Breast epithelium (tissue), 4 donors: Measurements from ENCODE around the gene PDGFB. TPM values are rescaled to one million over a fixed set of nuclear protein-coding genes. Genes with fewer than 3 reads are reported as not detected.

Experiments
- DNase-seq, 2 donors: peaks; one replicate each; pipeline ENCODE4 v3.0.0-alpha.2; 2019; ENCODE audit warnings: low spot score in 2 of 2
- H3K27ac ChIP-seq, 2 donors: fragments of 200-600 bp; sonication (generic) in 1 of 2; one replicate each; pipeline ENCODE4 v1.5.1; 2016 to 2019; ENCODE audit warnings: mild to moderate bottlenecking in 1 of 2
- H3K27me3 ChIP-seq, 2 donors: fragments of 200-600 bp; sonication (generic) in 1 of 2; one replicate each; pipeline versions ENCODE4 v1.5.1 to v1.6.0; 2017 to 2019; ENCODE audit warnings: control low read depth in 1 of 2, mild to moderate bottlenecking in 1 of 2
- H3K36me3 ChIP-seq: fragments of 200-600 bp; one replicate; pipeline ENCODE4 v1.5.1; 2019
- H3K4me1 ChIP-seq, 2 donors: fragments of 200-600 bp; sonication (generic); one replicate each; pipeline ENCODE4 v1.5.1; 2016 to 2019; ENCODE audit warnings: control low read depth in 1 of 2
- H3K4me3 ChIP-seq, 3 donors: fragments of 200-600 bp; sonication (generic); 1 replicate in 2 of 3; 2 replicates in 1 of 3; pipeline ENCODE4 v1.5.1; 2016 to 2019; ENCODE audit warnings: mild to moderate bottlenecking in 3 of 3, moderate library complexity in 2 of 3
- H3K9me3 ChIP-seq, 2 donors: fragments of 200-600 bp; sonication (generic) in 1 of 2; one replicate each; pipeline ENCODE4 v1.5.1; 2016 to 2019; ENCODE audit warnings: control low read depth in 1 of 2
- CTCF ChIP-seq, 3 donors: fragments of 450-650 bp; IDR thresholded peaks; one replicate each; pipeline ENCODE4 v1.5.1; 2016 to 2017; ENCODE audit warnings: antibody characterized with exemption in 3 of 3, mild to moderate bottlenecking in 3 of 3, moderate library complexity in 3 of 3
- POLR2A ChIP-seq: fragments of 450-650 bp; IDR thresholded peaks from one replicate; pipeline ENCODE4 v1.6.1; 2016; ENCODE audit warnings: antibody characterized with exemption, mild to moderate bottlenecking, moderate library complexity
- POLR2AphosphoS5 ChIP-seq, 3 donors: sonication (generic); formaldehyde crosslinking; IDR thresholded peaks; one replicate each; pipeline ENCODE4 v1.6.1; 2017; ENCODE audit warnings: antibody characterized with exemption in 3 of 3
- intact Hi-C: fragments of 100-400 bp; cut with DNase I; formaldehyde crosslinking; loops from one replicate; pipeline ENCODE4 v1.15.1; 2023; ENCODE audit warnings: low total_unique reads
- total RNA-seq, 3 donors: library from RNA; depleted of rRNA; stranded (reverse); fragments of >200 nt; gene quantifications; one replicate each; pipeline ENCODE4 v1.1.0, GENCODE V29; 2016

The PDGFB gene
- total RNA-seq, 3 donors from 2014 or later, result 5.3 to 11.1 (median 8.5) TPM

- Histone ChIP-seq H3K27me3 (no peaks in the 10 kb centered on the region), H3K27ac (peak overlapping the region; percentile 70 to 79), H3K4me1 (peaks cover 0 to 13% of the 10 kb centered on the region in 2 donors), H3K36me3 (no peaks in the 10 kb centered on the region), H3K4me3 (no peak overlapping the region), H3K9me3 (peaks cover 2 to 3% of the 10 kb centered on the region in 2 donors)
- DNase-seq, result peak in 1 of 2 donors; percentile 78
- peak in 1 of 3 donors; percentile 40 for TF ChIP-seq POLR2AphosphoS5 (IDR thresholded peaks at IDR 0.05)
- no peak for TF ChIP-seq CTCF (IDR thresholded peaks at IDR 0.05)
- no peak for TF ChIP-seq POLR2A
- intact Hi-C loops, result no loop called here
Measured at GRCh38 chr22:39256186-39256552, 11.4 kb upstream of the PDGFB start.

- Histone ChIP-seq H3K4me1 (peaks cover 0 to 13% of the 10 kb centered on the region in 2 donors), H3K36me3 (no peaks in the 10 kb centered on the region), H3K4me3 (no peak overlapping the region), H3K9me3 (no peaks in the 10 kb centered on the region), H3K27ac (peak overlapping the region; percentile 70 to 79), H3K27me3 (no peaks in the 10 kb centered on the region)
- DNase-seq, result no peak
- intact Hi-C loops, result no loop called here
- no peak for TF ChIP-seq CTCF (IDR thresholded peaks at IDR 0.05)
- no peak for TF ChIP-seq POLR2AphosphoS5 (IDR thresholded peaks at IDR 0.05)
- no peak for TF ChIP-seq POLR2A
Measured at GRCh38 chr22:39255449-39256185, 10.8 kb upstream of the PDGFB start.

GRCh38 chr22:39254789-39255298 lies 10.1 kb upstream of the PDGFB start:
- no peak overlapping the region for H3K4me3 ChIP-seq
- peak overlapping the region; percentile 70 to 79 for H3K27ac ChIP-seq
- no peaks in the 10 kb centered on the region for H3K9me3 ChIP-seq
- H3K4me1 ChIP-seq, result peaks cover 0 to 13% of the 10 kb centered on the region in 2 donors
- TF ChIP-seq POLR2AphosphoS5 (IDR thresholded peaks at IDR 0.05) (no peak), POLR2A (no peak), CTCF (IDR thresholded peaks at IDR 0.05) (no peak)
- no peaks in the 10 kb centered on the region for H3K27me3 ChIP-seq
- no peak for DNase-seq
- no peaks in the 10 kb centered on the region for H3K36me3 ChIP-seq
- intact Hi-C loops, result no loop called here

- Histone ChIP-seq H3K27me3 (no peaks in the 10 kb centered on the region), H3K4me1 (peaks cover 0 to 13% of the 10 kb centered on the region in 2 donors), H3K9me3 (no peaks in the 10 kb centered on the region), H3K4me3 (no peak overlapping the region), H3K27ac (peak overlapping the region in 1 of 2 donors; percentile 70), H3K36me3 (no peaks in the 10 kb centered on the region)
- intact Hi-C loops, result no loop called here
- TF ChIP-seq CTCF (IDR thresholded peaks at IDR 0.05) (no peak), POLR2A (no peak), POLR2AphosphoS5 (IDR thresholded peaks at IDR 0.05) (no peak)
- no peak for DNase-seq
Measured at GRCh38 chr22:39254122-39254521, 9.3 kb upstream of the PDGFB start.

- Histone ChIP-seq H3K27ac (peak overlapping the region; percentile 44 to 70), H3K9me3 (no peaks in the 10 kb centered on the region), H3K4me1 (peaks cover 0 to 13% of the 10 kb centered on the region in 2 donors), H3K27me3 (no peaks in the 10 kb centered on the region), H3K4me3 (peak overlapping the region in 1 of 3 donors; percentile 36), H3K36me3 (no peaks in the 10 kb centered on the region)
- no peak for TF ChIP-seq POLR2AphosphoS5 (IDR thresholded peaks at IDR 0.05)
- no peak for TF ChIP-seq POLR2A
- TF ChIP-seq CTCF (IDR thresholded peaks at IDR 0.05), result no peak
- intact Hi-C loops, result no loop called here
- DNase-seq, result peak in 1 of 2 donors; percentile 73
Measured at GRCh38 chr22:39253435-39254070, 8.8 kb upstream of the PDGFB start.
